MM.1S (cell line): ENCODE measurements around the gene RXRA.

ENCODE experiments used
- EZH2 ChIP-seq: fragments of 300-600 bp; sonication (generic); optimal IDR thresholded peaks from 2 replicates; pipeline ENCODE3; 2017; ENCODE audit warnings: low read depth, mild to moderate bottlenecking, antibody characterized with exemption, low read length, mixed read lengths
- EZH2phosphoT487 ChIP-seq: fragments of 300-600 bp; sonication (generic); IDR thresholded peaks from 2 replicates; pipeline ENCODE4 v1.6.1; 2018; ENCODE audit warnings: antibody characterized with exemption, low read length
- TF ChIP-seq, protein P1 (sequence below): fragments of 300-600 bp; sonication (generic); IDR thresholded peaks from 2 replicates; pipeline ENCODE4 v1.5.1; 2016; ENCODE audit warnings: antibody characterized with exemption, low read length, mixed read lengths

DNA sequence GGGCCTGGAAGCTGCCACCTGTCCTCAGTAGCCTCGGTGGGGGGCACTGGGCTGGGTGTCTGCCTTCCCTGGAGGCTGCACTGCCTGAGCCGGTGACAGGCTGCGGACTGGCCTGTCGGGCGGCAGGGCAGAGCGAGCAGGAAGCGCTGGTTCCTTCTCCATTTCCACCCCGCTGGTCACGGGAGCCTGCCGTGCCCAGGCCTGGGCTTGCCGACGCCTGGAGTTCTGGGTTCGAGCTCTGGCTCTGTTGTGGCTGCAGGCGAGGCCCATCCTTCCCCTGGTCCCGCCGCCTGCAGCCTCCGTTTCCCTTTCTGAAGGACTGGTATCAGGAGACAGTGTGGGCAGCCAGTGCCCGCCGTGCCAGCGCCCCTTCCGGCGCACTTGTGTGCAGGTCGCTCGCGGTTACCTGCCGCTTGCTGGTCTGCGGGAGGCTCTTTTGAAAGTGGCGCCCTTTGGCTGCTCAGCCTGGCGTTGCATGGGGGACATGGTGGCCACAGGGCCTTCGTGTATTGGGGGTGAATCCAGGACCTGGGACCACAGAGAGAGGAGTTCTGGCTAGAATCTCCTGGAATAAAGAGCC, 34.0 kb downstream of the RXRA start:
- TF ChIP-seq, protein P1, sequence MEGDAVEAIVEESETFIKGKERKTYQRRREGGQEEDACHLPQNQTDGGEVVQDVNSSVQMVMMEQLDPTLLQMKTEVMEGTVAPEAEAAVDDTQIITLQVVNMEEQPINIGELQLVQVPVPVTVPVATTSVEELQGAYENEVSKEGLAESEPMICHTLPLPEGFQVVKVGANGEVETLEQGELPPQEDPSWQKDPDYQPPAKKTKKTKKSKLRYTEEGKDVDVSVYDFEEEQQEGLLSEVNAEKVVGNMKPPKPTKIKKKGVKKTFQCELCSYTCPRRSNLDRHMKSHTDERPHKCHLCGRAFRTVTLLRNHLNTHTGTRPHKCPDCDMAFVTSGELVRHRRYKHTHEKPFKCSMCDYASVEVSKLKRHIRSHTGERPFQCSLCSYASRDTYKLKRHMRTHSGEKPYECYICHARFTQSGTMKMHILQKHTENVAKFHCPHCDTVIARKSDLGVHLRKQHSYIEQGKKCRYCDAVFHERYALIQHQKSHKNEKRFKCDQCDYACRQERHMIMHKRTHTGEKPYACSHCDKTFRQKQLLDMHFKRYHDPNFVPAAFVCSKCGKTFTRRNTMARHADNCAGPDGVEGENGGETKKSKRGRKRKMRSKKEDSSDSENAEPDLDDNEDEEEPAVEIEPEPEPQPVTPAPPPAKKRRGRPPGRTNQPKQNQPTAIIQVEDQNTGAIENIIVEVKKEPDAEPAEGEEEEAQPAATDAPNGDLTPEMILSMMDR = no peak
- TF ChIP-seq EZH2 (no peak), EZH2phosphoT487 (no peak)
